ENCODE results near the gene RHNO1. TPM values are rescaled to one million over a fixed set of nuclear protein-coding genes. Genes with fewer than 3 reads are reported as not detected.

RHNO1 gene
- total RNA-seq, 1 experiment from 2014 or later = 77.9 TPM

- ChIA-PET POLR2A (ENCODE audit: unreplicated experiment) (interaction anchor here (0.6 to 0.8 kb wide), 3 partner anchors 23 to 278 kb away, joined by 3 to 4 read pairs (median 3); no protein-coding TSS in a partner anchor), CTCF (interaction anchor here (0.8 kb wide), 1 partner anchor 54 kb away, joined by 6 read pairs; no protein-coding TSS in a partner anchor)
- Histone ChIP-seq H3K27ac (peak within 1 kb of the TSS; percentile 74), H3K4me2 (peak within 1 kb of the TSS; percentile 85), H3K9me2 (ENCODE audit: insufficient read depth) (no peaks in the 10 kb centered on the region), H3K9me3 (ENCODE audit: insufficient read depth, low read depth) (no peaks in the 10 kb centered on the region), H3F3A (ENCODE audit: insufficient read depth, low read depth) (peaks cover 40% of the 10 kb centered on the region), H3K4me1 (replicated peaks; ENCODE audit: insufficient read depth) (peaks cover 35% of the 10 kb centered on the region), H3K79me2 (ENCODE audit: low read depth) (peaks cover 29% of the 10 kb centered on the region), H2AFZ (peak within 1 kb of the TSS; percentile 92), H4K20me1 (ENCODE audit: insufficient read depth) (no peaks in the 10 kb centered on the region), H3K4me3 (peak within 1 kb of the TSS; percentile 80), H3K36me3 (ENCODE audit: low read depth) (no peaks in the 10 kb centered on the region), H3K27me3 (ENCODE audit: insufficient read depth, low read depth) (no peaks in the 10 kb centered on the region)
- BruUV-seq (replicated peaks) = no TSS peak
- intact Hi-C loops (cut with micrococcal nuclease; ENCODE audit: unreplicated experiment) = loop anchor here (1.0 to 2.0 kb wide), 2 partner anchors 13 to 68 kb away; partner anchors contain the start of genes FOXM1, RHNO1 and TEAD4
- peak; percentile 93 to 99 for DNase-seq
- TF ChIP-seq EZH2 (IDR thresholded peaks at IDR 0.05; ENCODE audit: low read depth) = no peak
- TF ChIP-seq, protein P1, sequence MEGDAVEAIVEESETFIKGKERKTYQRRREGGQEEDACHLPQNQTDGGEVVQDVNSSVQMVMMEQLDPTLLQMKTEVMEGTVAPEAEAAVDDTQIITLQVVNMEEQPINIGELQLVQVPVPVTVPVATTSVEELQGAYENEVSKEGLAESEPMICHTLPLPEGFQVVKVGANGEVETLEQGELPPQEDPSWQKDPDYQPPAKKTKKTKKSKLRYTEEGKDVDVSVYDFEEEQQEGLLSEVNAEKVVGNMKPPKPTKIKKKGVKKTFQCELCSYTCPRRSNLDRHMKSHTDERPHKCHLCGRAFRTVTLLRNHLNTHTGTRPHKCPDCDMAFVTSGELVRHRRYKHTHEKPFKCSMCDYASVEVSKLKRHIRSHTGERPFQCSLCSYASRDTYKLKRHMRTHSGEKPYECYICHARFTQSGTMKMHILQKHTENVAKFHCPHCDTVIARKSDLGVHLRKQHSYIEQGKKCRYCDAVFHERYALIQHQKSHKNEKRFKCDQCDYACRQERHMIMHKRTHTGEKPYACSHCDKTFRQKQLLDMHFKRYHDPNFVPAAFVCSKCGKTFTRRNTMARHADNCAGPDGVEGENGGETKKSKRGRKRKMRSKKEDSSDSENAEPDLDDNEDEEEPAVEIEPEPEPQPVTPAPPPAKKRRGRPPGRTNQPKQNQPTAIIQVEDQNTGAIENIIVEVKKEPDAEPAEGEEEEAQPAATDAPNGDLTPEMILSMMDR (conservative IDR thresholded peaks at IDR 0.05) = no peak
Measured at GRCh38 chr12:2890388-2891239, 13.6 kb downstream of the RHNO1 start, which contains the start of gene TULP3. TULP3 (plus strand) TSS chr12:2890891; CDS start chr12:2890948, 57 bp downstream.

DNA sequence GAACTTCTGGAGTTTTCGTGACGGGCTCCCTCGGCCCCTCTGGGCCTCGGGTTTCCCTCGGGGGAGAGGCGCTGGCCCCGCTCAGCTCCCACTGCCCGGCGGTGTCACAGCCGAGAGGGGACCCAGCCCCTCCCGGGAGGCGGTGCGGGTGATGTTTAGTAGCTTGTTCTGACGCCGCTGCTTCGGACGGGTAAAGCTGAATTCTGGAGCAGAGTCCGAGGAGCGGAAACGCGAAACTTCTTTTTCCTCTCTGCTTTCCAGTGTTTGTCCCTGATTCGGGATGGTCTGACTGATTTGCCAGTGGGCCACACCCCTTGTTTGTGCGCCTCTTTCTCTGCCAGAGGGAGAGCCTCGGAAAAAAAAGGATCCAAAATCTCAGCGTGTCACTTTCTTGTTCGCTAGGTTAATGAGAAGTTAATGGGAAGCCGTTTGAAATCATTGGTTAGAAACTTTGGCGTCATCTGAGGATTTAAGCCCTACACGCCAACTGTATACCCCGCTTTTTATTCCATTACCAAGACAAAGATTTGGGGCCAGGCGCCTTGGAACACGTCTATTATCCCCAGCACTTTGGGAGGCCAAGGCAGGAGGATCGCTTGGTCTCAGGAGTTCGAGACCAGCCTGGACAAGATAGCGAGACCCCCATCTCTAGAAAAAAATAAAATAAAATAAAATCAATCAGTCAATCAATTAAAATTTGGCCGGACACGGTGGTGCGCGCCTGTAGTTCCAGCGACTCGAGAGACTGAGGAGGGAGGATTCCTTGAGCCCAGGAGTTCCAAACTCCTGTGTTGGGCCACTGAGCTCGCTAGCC, 14.4 kb downstream of the RHNO1 start:
- H3K79me2 ChIP-seq (ENCODE audit: low read depth) = peaks cover 35% of the 10 kb centered on the region
- H3K9me2 ChIP-seq (ENCODE audit: insufficient read depth) = no peaks in the 10 kb centered on the region
- TSS peak; percentile 35 for BruUV-seq (replicated peaks)
- peak; percentile 56 to 71 for DNase-seq
- peak overlapping the region; percentile 92 for H2AFZ ChIP-seq
- H3K4me3 ChIP-seq = peak overlapping the region; percentile 80
- peak overlapping the region; percentile 85 for H3K4me2 ChIP-seq
- H4K20me1 ChIP-seq (ENCODE audit: insufficient read depth) = no peaks in the 10 kb centered on the region; the same call in 1 of the 2 replicates
- peaks cover 42% of the 10 kb centered on the region for H3K4me1 ChIP-seq (replicated peaks; ENCODE audit: insufficient read depth)
- intact Hi-C loops (cut with micrococcal nuclease; ENCODE audit: unreplicated experiment) = loop anchor here (1.0 to 2.0 kb wide), 2 partner anchors 14 to 67 kb away; partner anchors contain the start of genes FOXM1, RHNO1 and TEAD4
- peaks cover 46% of the 10 kb centered on the region for H3F3A ChIP-seq (ENCODE audit: insufficient read depth, low read depth)
- H3K27me3 ChIP-seq (ENCODE audit: insufficient read depth, low read depth) = no peaks in the 10 kb centered on the region
- H3K36me3 ChIP-seq (ENCODE audit: low read depth) = no peaks in the 10 kb centered on the region
- TF ChIP-seq, protein P1 (conservative IDR thresholded peaks at IDR 0.05) = no peak
- TF ChIP-seq EZH2 (IDR thresholded peaks at IDR 0.05; ENCODE audit: low read depth) = no peak
- peak overlapping the region; percentile 74 for H3K27ac ChIP-seq
- no peaks in the 10 kb centered on the region for H3K9me3 ChIP-seq (ENCODE audit: insufficient read depth, low read depth)
- POLR2A ChIA-PET (ENCODE audit: unreplicated experiment) = interaction anchor here (0.6 to 0.7 kb wide), 3 partner anchors 10 to 1351 kb away, joined by 3 to 22 read pairs (median 6); no protein-coding TSS in a partner anchor
- CTCF ChIA-PET = interaction anchor here (0.6 to 0.8 kb wide), 2 partner anchors 53 to 1372 kb away, joined by 3 to 6 read pairs; no protein-coding TSS in a partner anchor

- Histone ChIP-seq H3K9me3 (ENCODE audit: insufficient read depth, low read depth) (no peaks in the 10 kb centered on the region), H4K20me1 (ENCODE audit: insufficient read depth) (no peaks in the 10 kb centered on the region; the same call in none of the 2 replicates), H3K4me1 (replicated peaks; ENCODE audit: insufficient read depth) (peaks cover 42% of the 10 kb centered on the region), H3K4me3 (peak overlapping the region; percentile 80; the same call in 1 of the 2 replicates), H3K9me2 (ENCODE audit: insufficient read depth) (no peaks in the 10 kb centered on the region), H3K27me3 (ENCODE audit: insufficient read depth, low read depth) (no peaks in the 10 kb centered on the region), H3K79me2 (ENCODE audit: low read depth) (peaks cover 43% of the 10 kb centered on the region), H3F3A (ENCODE audit: insufficient read depth, low read depth) (peaks cover 46% of the 10 kb centered on the region), H3K4me2 (peak overlapping the region; percentile 85), H2AFZ (no peak overlapping the region), H3K36me3 (ENCODE audit: low read depth) (no peaks in the 10 kb centered on the region), H3K27ac (peak overlapping the region; percentile 74)
- BruUV-seq (replicated peaks) = no TSS peak
- CTCF ChIA-PET = interaction anchor here (0.6 kb wide), 1 partner anchor 1372 kb away, joined by 3 read pairs; no protein-coding TSS in a partner anchor
- POLR2A ChIA-PET (ENCODE audit: unreplicated experiment) = interaction anchor here (0.5 to 0.7 kb wide), 4 partner anchors 8 to 125 kb away, joined by 4 to 22 read pairs (median 6); no protein-coding TSS in a partner anchor
- no peak for TF ChIP-seq EZH2 (IDR thresholded peaks at IDR 0.05; ENCODE audit: low read depth)
- TF ChIP-seq, protein P1 (conservative IDR thresholded peaks at IDR 0.05) = no peak
- intact Hi-C loops (cut with micrococcal nuclease; ENCODE audit: unreplicated experiment) = no loop called here
- DNase-seq = no peak
Measured at GRCh38 chr12:2892246-2892645, 15.2 kb downstream of the RHNO1 start.
